Panc1 (cell line): ENCODE measurements around the gene COA8. TPM values are rescaled to one million over a fixed set of nuclear protein-coding genes. Genes with fewer than 3 reads are reported as not detected.
A peak's percentile ranks its signal among the peaks of the same experiment; 100 is the strongest.

Source experiments
- ATAC-seq: fragments of 200-7000 bp; cut with Tn5 transposase; 2 replicates; pipeline ENCODE4 v1.9.1; 2020; ENCODE audit warnings: mild to moderate bottlenecking, moderate library complexity
- BruUV-seq: library from RNA; stranded (reverse); fragments of 400-500 nt; replicated peaks from 2 replicates; lab custom pipeline; 2021; lab: Mats Ljungman, UMichigan
- CTCF ChIA-PET: fragments of 300-600 bp; sonication (Branson Sonifier 250); formaldehyde crosslinking; loops from one replicate; lab custom pipeline; 2022; ENCODE audit warnings: antibody characterized with exemption; lab: Charles Lee
- POLR2A ChIA-PET: fragments of 300-600 bp; sonication (Branson Sonifier 250); formaldehyde crosslinking; loops from one replicate; lab custom pipeline; 2022; ENCODE audit warnings: antibody characterized with exemption; lab: Charles Lee
- DNase-seq: peaks from one replicate; pipeline ENCODE4 v3.0.0-alpha.2; 2010; ENCODE audit warnings: low read depth, low spot score
- H3K27ac ChIP-seq: 2 replicates; pipeline ENCODE4 v1.5.1; 2011; ENCODE audit warnings: mild to moderate bottlenecking, low read length, inconsistent platforms
- H3K27me3 ChIP-seq: fragments of 200-500 bp; sonication (Bioruptor generic); 2 replicates; pipeline ENCODE4 v1.6.0; 2014; ENCODE audit warnings: low read length, inconsistent platforms; ENCODE audit not compliant: control insufficient read depth, insufficient read depth
- H3K36me3 ChIP-seq: fragments of 200-500 bp; sonication (Bioruptor generic); 2 replicates; pipeline ENCODE4 v1.5.1; 2014; ENCODE audit warnings: inconsistent platforms, mild to moderate bottlenecking, low read length, moderate library complexity; ENCODE audit not compliant: control insufficient read depth, insufficient read depth
- H3K4me1 ChIP-seq: 2 replicates; pipeline ENCODE4 v1.5.1; 2011; ENCODE audit warnings: inconsistent platforms, mild to moderate bottlenecking, low read length, moderate library complexity; ENCODE audit not compliant: control insufficient read depth, insufficient read depth
- H3K4me3 ChIP-seq, 2 experiments: 2 replicates each; pipeline ENCODE4 v1.5.1; 2011 to 2012; ENCODE audit warnings: low read depth in 2 of 2, low read length in 2 of 2, mild to moderate bottlenecking in 2 of 2, inconsistent platforms in 1 of 2, moderate library complexity in 1 of 2
- H3K9me3 ChIP-seq: fragments of 200-500 bp; sonication (Bioruptor generic); 2 replicates; pipeline ENCODE4 v1.5.1; 2014; ENCODE audit warnings: low read depth, mild to moderate bottlenecking, inconsistent platforms, low read length, moderate library complexity; ENCODE audit not compliant: control insufficient read depth, insufficient read depth
- POLR2AphosphoS5 ChIP-seq: IDR thresholded peaks from 2 replicates; pipeline ENCODE4 v1.6.1; 2012; ENCODE audit warnings: mild to moderate bottlenecking, low read depth, low read length, moderate library complexity
- SIN3A ChIP-seq: IDR thresholded peaks from 2 replicates; pipeline ENCODE4 v1.6.1; 2012; ENCODE audit warnings: low read depth, mild to moderate bottlenecking, low read length, moderate library complexity, borderline replicate concordance; ENCODE audit not compliant: insufficient read depth
- TCF7L2 ChIP-seq: IDR thresholded peaks from 2 replicates; pipeline ENCODE4 v1.6.1; 2011; ENCODE audit warnings: mild to moderate bottlenecking, low read depth, low read length, inconsistent platforms
- in situ Hi-C: cut with HindIII; loops from 2 replicates; pipeline ENCODE4 v1.10.0; 2016; ENCODE audit warnings: low sequenced_read_pairs, low pct_unique_long_range_greater_than_20kb
- intact Hi-C: fragments of 100-400 bp; cut with micrococcal nuclease; formaldehyde crosslinking; loops from one replicate; pipeline ENCODE4 v1.10.0; 2022; ENCODE audit not compliant: unreplicated experiment
- total RNA-seq: library from RNA; stranded (reverse); gene quantifications from one replicate; pipeline ENCODE4 v1.2.1, GENCODE V29; 2021; ENCODE audit not compliant: unreplicated experiment
- TF ChIP-seq, protein P1 (sequence below), 2 experiments: IDR thresholded peaks; 2 replicates each; pipeline ENCODE4 v1.6.1; 2011 to 2012; ENCODE audit warnings: low read depth in 2 of 2, control low read depth in 1 of 2, low read length in 1 of 2, mild to moderate bottlenecking in 1 of 2, moderate library complexity in 1 of 2; ENCODE audit not compliant: insufficient read depth in 1 of 2
- TF ChIP-seq, protein P2 (sequence below): fragments of 450-650 bp; IDR thresholded peaks from 2 replicates; pipeline ENCODE4 v1.5.1; 2017; ENCODE audit warnings: mild to moderate bottlenecking

The COA8 gene
- total RNA-seq, 1 experiment from 2014 or later: 42.2 TPM

DNA sequence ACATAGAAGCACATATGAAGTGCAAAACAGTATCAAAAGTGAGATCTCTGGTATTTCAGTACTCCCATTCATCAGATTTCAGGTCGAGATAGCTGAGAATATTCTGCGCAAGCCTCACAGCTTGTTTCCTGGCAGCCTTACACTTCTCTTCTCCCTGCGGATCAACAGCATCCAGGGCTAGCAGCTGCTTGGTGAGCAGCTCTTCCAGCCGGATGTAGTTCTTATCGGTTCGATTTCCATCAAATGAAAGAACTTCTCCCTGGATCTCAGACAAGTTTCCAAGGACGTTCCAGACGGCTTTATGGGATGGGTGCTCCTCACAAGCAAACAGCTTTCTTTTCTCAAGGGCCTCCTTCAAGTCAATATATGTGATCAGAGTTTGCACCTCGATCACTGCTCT, 3.0 kb upstream of the COA8 start:
- BruUV-seq: TSS peak; percentile 63
- in situ Hi-C loops (no loop called here), intact Hi-C loops (no loop called here)
- ChIA-PET CTCF (no interaction called here), POLR2A (no interaction called here)
- H3K4me1 ChIP-seq: peaks cover 42% of the 10 kb centered on the region
- no peaks in the 10 kb centered on the region for H3K27me3 ChIP-seq
- TF ChIP-seq SIN3A: no peak
- no peak for TF ChIP-seq TCF7L2
- TF ChIP-seq POLR2AphosphoS5: no peak
- TF ChIP-seq, protein P1, sequence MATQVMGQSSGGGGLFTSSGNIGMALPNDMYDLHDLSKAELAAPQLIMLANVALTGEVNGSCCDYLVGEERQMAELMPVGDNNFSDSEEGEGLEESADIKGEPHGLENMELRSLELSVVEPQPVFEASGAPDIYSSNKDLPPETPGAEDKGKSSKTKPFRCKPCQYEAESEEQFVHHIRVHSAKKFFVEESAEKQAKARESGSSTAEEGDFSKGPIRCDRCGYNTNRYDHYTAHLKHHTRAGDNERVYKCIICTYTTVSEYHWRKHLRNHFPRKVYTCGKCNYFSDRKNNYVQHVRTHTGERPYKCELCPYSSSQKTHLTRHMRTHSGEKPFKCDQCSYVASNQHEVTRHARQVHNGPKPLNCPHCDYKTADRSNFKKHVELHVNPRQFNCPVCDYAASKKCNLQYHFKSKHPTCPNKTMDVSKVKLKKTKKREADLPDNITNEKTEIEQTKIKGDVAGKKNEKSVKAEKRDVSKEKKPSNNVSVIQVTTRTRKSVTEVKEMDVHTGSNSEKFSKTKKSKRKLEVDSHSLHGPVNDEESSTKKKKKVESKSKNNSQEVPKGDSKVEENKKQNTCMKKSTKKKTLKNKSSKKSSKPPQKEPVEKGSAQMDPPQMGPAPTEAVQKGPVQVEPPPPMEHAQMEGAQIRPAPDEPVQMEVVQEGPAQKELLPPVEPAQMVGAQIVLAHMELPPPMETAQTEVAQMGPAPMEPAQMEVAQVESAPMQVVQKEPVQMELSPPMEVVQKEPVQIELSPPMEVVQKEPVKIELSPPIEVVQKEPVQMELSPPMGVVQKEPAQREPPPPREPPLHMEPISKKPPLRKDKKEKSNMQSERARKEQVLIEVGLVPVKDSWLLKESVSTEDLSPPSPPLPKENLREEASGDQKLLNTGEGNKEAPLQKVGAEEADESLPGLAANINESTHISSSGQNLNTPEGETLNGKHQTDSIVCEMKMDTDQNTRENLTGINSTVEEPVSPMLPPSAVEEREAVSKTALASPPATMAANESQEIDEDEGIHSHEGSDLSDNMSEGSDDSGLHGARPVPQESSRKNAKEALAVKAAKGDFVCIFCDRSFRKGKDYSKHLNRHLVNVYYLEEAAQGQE (IDR thresholded peaks at IDR 0.05; ENCODE audit: insufficient read depth in 1 of 2, low read depth in 2 of 2, low read length in 1 of 2): no peak
- TF ChIP-seq, protein P2, sequence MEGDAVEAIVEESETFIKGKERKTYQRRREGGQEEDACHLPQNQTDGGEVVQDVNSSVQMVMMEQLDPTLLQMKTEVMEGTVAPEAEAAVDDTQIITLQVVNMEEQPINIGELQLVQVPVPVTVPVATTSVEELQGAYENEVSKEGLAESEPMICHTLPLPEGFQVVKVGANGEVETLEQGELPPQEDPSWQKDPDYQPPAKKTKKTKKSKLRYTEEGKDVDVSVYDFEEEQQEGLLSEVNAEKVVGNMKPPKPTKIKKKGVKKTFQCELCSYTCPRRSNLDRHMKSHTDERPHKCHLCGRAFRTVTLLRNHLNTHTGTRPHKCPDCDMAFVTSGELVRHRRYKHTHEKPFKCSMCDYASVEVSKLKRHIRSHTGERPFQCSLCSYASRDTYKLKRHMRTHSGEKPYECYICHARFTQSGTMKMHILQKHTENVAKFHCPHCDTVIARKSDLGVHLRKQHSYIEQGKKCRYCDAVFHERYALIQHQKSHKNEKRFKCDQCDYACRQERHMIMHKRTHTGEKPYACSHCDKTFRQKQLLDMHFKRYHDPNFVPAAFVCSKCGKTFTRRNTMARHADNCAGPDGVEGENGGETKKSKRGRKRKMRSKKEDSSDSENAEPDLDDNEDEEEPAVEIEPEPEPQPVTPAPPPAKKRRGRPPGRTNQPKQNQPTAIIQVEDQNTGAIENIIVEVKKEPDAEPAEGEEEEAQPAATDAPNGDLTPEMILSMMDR: no peak
- peaks cover 25% of the 10 kb centered on the region for H3K36me3 ChIP-seq
- H3K27ac ChIP-seq: peak overlapping the region; percentile 12; the same call in 1 of the 2 replicates
- ATAC-seq (no peak), DNase-seq (no peak)
- no peak overlapping the region for H3K4me3 ChIP-seq
- no peaks in the 10 kb centered on the region for H3K9me3 ChIP-seq

DNA sequence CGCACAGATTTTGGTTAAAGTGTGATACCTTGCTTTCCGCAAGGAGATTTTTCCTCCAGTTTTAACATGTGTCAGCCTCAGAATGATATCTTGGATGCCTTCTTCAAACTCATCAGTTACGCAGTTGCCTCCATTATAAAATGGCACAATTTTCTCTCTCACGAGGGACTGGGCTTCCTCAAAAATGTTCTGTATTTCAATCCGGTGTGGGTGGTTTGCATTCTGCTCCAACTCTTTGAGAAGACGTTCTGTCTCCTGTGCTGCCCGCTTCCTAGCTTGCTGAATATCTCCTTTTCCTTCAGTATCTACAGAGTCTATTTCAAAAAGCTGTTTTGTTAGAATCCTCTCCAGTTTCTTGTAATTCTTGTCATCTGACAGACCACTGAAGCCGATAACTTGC, 2.1 kb upstream of the COA8 start:
- CTCF ChIA-PET: no interaction called here
- intact Hi-C loops (no loop called here), in situ Hi-C loops (no loop called here)
- TF ChIP-seq, protein P1 (IDR thresholded peaks at IDR 0.05; ENCODE audit: insufficient read depth in 1 of 2, low read depth in 2 of 2, low read length in 1 of 2): no peak
- TF ChIP-seq, protein P2: no peak
- no peak for TF ChIP-seq SIN3A
- TF ChIP-seq POLR2AphosphoS5: no peak
- TF ChIP-seq TCF7L2: no peak
- H3K36me3 ChIP-seq: peaks cover 25% of the 10 kb centered on the region
- H3K4me1 ChIP-seq: peaks cover 42% of the 10 kb centered on the region
- ATAC-seq (no peak), DNase-seq (no peak)
- H3K27ac ChIP-seq: peak overlapping the region; percentile 85; the same call in 1 of the 2 replicates
- no TSS peak for BruUV-seq
- H3K4me3 ChIP-seq: peak overlapping the region; percentile 89 to 97
- POLR2A ChIA-PET: no interaction called here
- no peaks in the 10 kb centered on the region for H3K27me3 ChIP-seq
- no peaks in the 10 kb centered on the region for H3K9me3 ChIP-seq
